HG03439 (cell line): ENCODE results near the gene PDE8A.
"Not testable (repeated sequence)": the region's sequence is repeated elsewhere in the genome, so short reads cannot be mapped to it uniquely, and the experiment has no call there.

Experiments
- ATAC-seq: cut with Tn5 transposase; IDR thresholded peaks from one replicate; pipeline ENCODE4 v1.9.1; 2021; ENCODE audit warnings: mild to moderate bottlenecking, moderate library complexity; ENCODE audit not compliant: unreplicated experiment

The PDE8A gene

GRCh38 chr15:84988909-84989644 is 7.4 kb downstream of the PDE8A start:
- no peak for ATAC-seq

DNA sequence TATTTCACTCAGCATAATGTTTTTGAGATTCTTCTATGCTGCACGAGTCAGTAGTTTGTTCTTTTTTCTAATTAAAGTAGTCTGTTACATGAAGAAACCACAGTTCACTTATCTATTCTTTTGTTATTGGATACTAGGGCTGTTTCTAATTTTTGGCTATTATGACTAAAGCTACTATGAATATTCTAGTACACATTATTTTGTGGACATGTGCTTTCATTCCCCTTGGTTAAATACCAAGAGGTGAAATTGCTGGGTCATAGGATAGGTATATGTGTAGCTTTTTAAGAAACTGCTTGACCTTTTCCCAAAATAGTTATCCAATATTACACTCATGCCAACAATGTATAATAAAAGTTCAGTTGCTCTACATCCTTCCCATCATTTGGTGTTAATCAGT is 8.9 kb downstream of the PDE8A start:
- ATAC-seq: no peak

GRCh38 chr15:84991014-84991712 is 9.5 kb downstream of the PDE8A start:
- no peak for ATAC-seq

DNA sequence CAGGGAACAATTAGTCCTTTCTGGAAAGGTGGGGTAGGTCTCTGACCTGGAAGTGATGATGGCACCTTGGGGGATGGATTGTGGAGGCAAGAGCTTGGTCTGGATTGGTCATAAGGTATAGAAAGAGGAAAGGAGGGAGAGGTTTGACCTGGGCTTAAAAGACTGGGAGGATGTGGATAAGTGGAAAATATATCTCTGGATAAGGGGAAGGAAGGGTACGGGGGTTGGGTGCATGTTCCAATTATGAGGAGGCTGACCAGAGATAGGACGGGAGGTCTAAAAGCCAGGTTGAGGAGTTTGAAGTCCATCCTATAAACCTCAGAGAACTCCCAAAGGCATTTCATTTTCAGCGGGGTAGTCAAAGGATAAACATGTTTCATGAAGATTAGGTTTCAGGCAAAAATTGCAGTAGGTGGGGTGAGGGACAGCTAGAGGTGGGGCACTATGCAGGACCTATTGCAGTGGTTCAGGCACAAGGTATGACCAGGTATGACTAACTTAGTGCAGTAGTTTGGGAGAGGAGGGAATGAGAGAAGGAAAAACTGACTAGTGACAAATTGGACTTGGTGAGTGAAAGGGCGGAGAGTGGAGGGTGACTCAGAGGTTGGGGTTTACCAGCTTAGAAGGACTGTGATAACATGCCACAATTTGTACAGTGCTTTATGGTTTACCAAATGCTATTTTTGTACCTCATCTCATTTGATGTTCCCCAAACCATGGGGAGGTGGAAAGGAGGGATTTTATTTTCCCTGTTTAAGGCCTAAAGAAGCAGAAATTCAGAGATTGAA is 10.7 kb downstream of the PDE8A start:
- no peak for ATAC-seq

- ATAC-seq: no peak
Measured at GRCh38 chr15:84996055-84996454, 14.4 kb downstream of the PDE8A start.

GRCh38 chr15:84996714-84997113 is 15.1 kb downstream of the PDE8A start:
- ATAC-seq: not testable (repeated sequence)

DNA sequence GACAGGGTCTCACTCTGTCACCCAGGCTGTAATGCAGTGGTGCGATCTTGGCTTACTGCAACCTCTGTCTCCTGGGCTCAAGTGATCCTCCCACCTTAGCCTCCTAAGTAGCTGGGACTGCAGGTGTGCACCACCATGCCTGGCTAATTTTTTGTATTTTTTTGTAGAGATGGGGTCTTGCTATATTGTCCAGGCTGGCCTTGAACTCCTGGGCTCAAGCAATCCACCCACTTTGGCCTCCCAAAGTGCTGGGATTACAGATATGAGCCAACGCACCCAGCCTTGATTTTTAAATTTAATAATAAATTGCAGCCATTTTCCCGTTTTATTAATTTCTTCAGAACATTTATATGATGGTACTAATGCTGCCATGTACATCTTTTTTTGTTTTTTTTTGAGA is 15.6 kb downstream of the PDE8A start:
- ATAC-seq: not testable (repeated sequence)

- no peak for ATAC-seq
Measured at GRCh38 chr15:85000189-85000864, 18.7 kb downstream of the PDE8A start.

GRCh38 chr15:85000937-85001336 is 19.3 kb downstream of the PDE8A start:
- ATAC-seq: no peak

DNA sequence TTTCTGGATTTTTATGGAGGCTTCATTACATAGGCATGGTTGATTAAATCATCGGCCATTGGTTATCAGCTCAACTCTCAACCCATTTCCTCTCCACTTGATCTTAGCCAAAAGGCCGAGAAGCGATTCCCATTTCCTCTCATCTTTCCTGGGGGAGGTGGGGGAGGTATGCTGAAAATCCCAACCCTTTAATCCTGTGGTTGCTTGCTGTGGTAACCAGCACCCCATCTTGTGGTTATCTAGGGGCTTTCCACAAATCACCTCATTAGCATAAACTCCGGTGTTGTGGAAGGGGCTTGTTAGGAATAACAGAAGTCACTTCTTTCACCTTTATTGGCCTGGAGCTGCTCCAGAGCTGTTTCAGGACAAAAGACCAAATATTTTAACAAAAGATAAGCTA is 20.9 kb downstream of the PDE8A start:
- no peak for ATAC-seq

- ATAC-seq: no peak
Measured at GRCh38 chr15:85003593-85004312, 22.1 kb downstream of the PDE8A start.

DNA sequence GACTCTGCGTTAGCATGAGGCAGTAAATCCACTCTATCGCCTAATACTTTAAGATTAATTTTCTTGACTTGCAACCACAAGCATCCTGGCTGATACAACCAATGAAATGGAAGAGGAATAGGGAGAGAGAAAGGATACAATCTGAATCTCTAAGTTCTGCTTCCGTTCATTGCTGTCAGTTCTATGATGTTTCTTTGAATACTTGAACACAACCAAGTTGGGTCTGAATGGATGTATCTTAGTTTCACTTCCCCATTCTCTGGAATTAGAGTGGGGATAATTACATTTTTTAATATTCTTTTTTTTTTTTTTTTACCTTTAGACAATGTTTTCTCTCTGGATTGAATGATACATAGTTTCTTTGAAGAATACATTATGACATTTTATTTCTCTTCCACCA is 22.9 kb downstream of the PDE8A start:
- no peak for ATAC-seq

- ATAC-seq: no peak
Measured at GRCh38 chr15:85005319-85005718, 23.7 kb downstream of the PDE8A start.

DNA sequence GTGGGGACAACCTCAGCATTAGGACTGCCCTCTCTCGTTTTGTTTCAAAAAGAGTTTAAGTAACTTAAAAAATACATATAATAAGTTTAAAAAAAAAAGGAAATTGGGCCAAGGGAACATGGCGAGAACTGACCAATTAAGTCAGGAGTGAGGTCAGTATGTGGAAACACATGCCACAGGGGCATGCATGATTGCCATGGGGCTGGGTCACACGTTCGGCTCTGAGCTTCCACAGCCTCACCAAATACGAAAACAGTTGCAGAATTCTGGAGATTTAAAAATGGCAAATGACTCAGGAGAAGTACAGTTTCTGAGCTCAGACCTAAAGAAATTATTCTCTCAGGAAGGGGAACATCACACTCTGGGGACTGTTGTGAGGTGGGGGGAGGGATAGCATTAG is 24.1 kb downstream of the PDE8A start:
- no peak for ATAC-seq

DNA sequence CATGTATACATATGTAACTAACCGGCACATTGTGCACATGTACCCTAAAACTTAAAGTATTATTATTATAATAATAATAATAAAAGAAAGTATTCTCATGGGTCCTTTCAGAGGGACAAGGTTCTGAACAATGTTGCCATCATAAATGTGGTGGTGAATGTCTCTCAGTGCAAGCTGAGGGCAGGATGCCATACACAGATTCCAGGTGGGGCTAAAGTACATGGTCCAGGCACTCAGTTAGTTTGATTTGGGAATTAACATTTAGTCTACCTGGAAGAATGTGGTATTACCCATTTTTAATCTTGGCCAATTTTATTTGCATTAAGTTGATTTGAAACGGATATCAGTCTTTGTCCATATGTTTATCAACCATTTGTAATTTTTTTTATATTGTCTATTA is 24.5 kb downstream of the PDE8A start:
- ATAC-seq: no peak

- no peak for ATAC-seq
Measured at GRCh38 chr15:85006655-85007054, 25.0 kb downstream of the PDE8A start.

DNA sequence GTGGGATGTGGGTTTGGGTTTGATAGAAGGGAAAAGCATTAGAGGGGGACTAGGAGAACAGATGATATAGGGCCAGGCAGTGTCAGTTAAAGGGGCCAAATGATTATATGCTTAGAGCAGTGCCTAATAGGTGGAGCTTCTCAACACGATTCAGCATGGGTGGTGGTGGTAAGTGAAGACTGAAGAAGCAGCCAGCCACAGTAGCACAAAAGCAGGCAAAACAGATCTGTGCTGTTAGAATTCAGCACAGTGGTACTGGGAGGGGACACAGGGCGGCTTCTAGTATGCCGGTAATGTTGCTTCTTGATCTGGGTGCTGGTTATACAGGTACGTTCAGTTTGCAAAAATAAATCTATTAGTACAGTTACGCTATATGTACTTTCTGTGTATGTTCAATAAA is 25.5 kb downstream of the PDE8A start:
- ATAC-seq: no peak

DNA sequence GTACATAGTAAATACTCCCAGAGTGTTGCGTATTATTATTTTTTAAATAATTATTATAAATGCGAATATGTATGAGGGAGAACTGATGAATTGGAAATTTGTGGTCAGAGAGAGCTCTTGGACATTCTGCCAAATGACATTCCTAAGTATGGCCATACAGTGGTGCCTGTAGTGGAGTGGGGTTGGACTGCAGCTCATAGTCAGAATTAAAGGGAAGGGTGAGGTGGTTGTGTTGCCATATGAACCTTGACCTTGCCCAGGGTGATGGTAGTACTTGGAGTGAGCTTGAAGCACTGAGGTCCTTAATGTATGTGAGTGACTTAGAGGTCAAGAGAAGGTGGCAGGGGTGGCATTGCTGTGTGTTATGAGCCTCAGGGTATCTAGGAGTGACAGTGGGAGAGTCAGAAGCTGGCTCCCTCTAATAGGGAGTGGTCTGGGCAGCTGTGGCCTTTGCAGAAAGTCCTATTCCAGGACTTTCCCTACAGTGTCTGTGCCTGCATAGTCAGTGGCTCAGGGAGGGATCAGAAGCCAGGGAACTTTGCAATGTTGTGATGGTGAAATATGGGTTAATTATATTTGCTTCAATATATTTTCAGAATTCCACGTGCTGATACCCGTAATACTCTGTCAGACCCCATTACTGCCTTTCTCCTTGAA is 26.2 kb downstream of the PDE8A start:
- ATAC-seq: no peak

DNA sequence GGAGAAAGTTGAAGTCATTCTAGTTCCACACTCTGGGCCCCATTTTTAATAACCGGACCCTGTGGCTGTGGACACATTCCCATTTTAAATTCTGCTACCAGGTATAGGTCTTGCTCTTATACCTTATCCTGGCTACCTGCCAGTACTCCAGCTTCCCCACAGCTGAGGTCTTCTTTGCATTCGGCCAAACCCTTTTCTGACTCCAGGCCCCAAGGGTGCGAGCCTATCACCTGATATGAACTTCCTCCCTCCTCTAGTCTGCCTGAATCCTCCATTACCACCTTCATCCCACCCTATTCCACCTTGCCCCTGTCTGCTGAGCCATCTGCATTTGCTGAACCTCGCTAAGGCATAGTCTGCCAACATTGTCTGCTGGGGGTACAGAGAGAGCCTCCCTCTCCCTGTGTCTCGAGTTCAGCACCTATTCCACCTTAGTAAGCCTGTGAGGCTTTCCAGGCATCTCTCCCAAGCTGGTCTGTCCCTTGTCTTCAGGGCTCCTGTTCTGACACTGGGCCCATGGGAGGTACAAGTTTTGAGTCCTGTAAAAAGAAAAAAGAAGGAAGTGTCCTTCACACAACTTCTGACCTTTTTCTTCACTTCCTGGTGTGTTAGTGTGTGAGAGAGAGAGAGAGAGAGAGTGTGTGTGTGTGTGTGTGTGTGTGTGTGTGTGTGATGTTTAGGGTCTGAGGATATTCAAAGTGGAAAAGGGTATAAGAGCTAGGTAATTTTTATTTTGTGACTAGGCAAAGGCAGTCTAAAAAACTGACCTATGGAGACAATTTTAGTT is 27.0 kb downstream of the PDE8A start:
- no peak for ATAC-seq
